HepG2 (cell line): ENCODE data around the gene SDK1. TPM values are rescaled to one million over a fixed set of nuclear protein-coding genes. Genes with fewer than 3 reads are reported as not detected.

Experiments
- ATAC-seq: fragments of 200-7000 bp; cut with Tn5 transposase; 3 replicates; pipeline ENCODE4 v1.9.1; 2020; ENCODE audit warnings: mild to moderate bottlenecking, moderate library complexity
- BruUV-seq: library from RNA; stranded (reverse); fragments of 400-500 nt; replicated peaks from 2 replicates; lab custom pipeline; 2021; lab: Mats Ljungman, UMichigan
- CTCF ChIA-PET: fragments of 300-600 bp; formaldehyde crosslinking; extraction: SDS; loops from one replicate; lab custom pipeline; 2021; ENCODE audit warnings: low total read pairs, inconsistent platforms, low intra/inter-chr PET ratio; lab: Yijun Ruan, JAX
- POLR2A ChIA-PET: fragments of 350-600 bp; sonication (Branson Sonifier 250); formaldehyde crosslinking; loops from one replicate; lab custom pipeline; 2020; ENCODE audit warnings: antibody characterized with exemption, inconsistent platforms; lab: Yijun Ruan, JAX
- DNase-seq: peaks from one replicate; pipeline ENCODE4 v3.0.0-alpha.2; 2015; ENCODE audit warnings: low spot score
- FAIRE-seq: peaks from 3 replicates; lab custom pipeline; 2011; peaks lifted over from hg19 to GRCh38; lab: Jason Lieb, UNC
- H2AFZ ChIP-seq: one replicate; pipeline ENCODE4 v1.6.1; 2011; ENCODE audit warnings: low read length, inconsistent platforms
- H3K27ac ChIP-seq: fragments of 300-600 bp; 3 replicates; pipeline ENCODE4 v1.8.0; 2011; ENCODE audit warnings: mixed run types, mild to moderate bottlenecking, mixed read lengths, low read length, inconsistent platforms; ENCODE audit not compliant: insufficient read depth; ENCODE audit errors: extremely low read length
- H3K27me3 ChIP-seq, 2 experiments: fragments of 200-600 bp in 1 of 2; 2 replicates in 1 of 2; 3 replicates in 1 of 2; pipeline versions ENCODE4 v1.6.0 to v1.8.0; 2011; ENCODE audit warnings: low read length in 2 of 2, mild to moderate bottlenecking in 2 of 2, moderate library complexity in 2 of 2, inconsistent platforms in 1 of 2; ENCODE audit not compliant: insufficient read depth in 2 of 2, control insufficient read depth in 1 of 2
- H3K36me3 ChIP-seq, 2 experiments: fragments of 200-600 bp in 1 of 2; replicated peaks in 1 of 2; 2 replicates in 1 of 2; 3 replicates in 1 of 2; pipeline versions ENCODE4 v1.5.1 to v1.8.0; 2011; ENCODE audit warnings: low read length in 2 of 2, inconsistent platforms in 1 of 2; ENCODE audit not compliant: insufficient read depth in 2 of 2, control insufficient read depth in 1 of 2
- H3K4me1 ChIP-seq: 2 replicates; pipeline ENCODE4 v1.5.1; 2012; ENCODE audit warnings: low read length, inconsistent platforms; ENCODE audit not compliant: insufficient read depth
- H3K4me2 ChIP-seq: 2 replicates; pipeline ENCODE4 v1.6.0; 2011; ENCODE audit warnings: low read depth, low read length, inconsistent platforms
- H3K4me3 ChIP-seq, 3 experiments: fragments of 200-600 bp in 1 of 3; sonication (generic), shearing (Covaris generic) in 1 of 3; replicated peaks in 1 of 3; 2 replicates each; pipeline ENCODE4 v1.5.1; 2011 to 2016; ENCODE audit warnings: low read length in 3 of 3, inconsistent platforms in 2 of 3, low read depth in 2 of 3, mild to moderate bottlenecking in 2 of 3, control low read depth in 1 of 3, mixed read lengths in 1 of 3; ENCODE audit not compliant: insufficient read depth in 1 of 3
- H3K79me2 ChIP-seq: one replicate; pipeline ENCODE4 v1.6.1; 2011; ENCODE audit warnings: low read length, inconsistent platforms; ENCODE audit not compliant: insufficient read depth
- H3K9ac ChIP-seq: 2 replicates; pipeline ENCODE4 v1.6.0; 2011; ENCODE audit warnings: mild to moderate bottlenecking, low read depth, low read length, inconsistent platforms; ENCODE audit not compliant: insufficient read depth
- H3K9me3 ChIP-seq: 2 replicates; pipeline ENCODE4 v1.5.1; 2012; ENCODE audit warnings: mild to moderate bottlenecking, low read length
- H4K20me1 ChIP-seq: 2 replicates; pipeline ENCODE4 v1.6.0; 2011; ENCODE audit warnings: inconsistent platforms, mild to moderate bottlenecking, low read length, moderate library complexity; ENCODE audit not compliant: insufficient read depth
- AGO2 ChIP-seq: fragments of 200-400 bp; formaldehyde crosslinking; optimal IDR thresholded peaks from 2 replicates; pipeline ENCODE3; 2017; ENCODE audit warnings: mild to moderate bottlenecking, low read depth, low read length, moderate library complexity
- CBX1 ChIP-seq: IDR thresholded peaks from one replicate; pipeline ENCODE4 v1.6.1; 2016; ENCODE audit warnings: antibody characterized with exemption, low read depth
- FOXJ3 ChIP-seq: sonication (generic); formaldehyde crosslinking; IDR thresholded peaks from 2 replicates; pipeline ENCODE4 v1.4.0; 2020; ENCODE audit warnings: missing genetic modification reagents, mild to moderate bottlenecking, borderline replicate concordance
- FOXM1 ChIP-seq: sonication (generic); formaldehyde crosslinking; IDR thresholded peaks from 2 replicates; pipeline ENCODE4 v1.5.0; 2020; ENCODE audit warnings: missing genetic modification reagents
- HNRNPLL ChIP-seq: fragments of 200-400 bp; formaldehyde crosslinking; IDR thresholded peaks from 2 replicates; pipeline ENCODE4 v1.6.1; 2017; ENCODE audit warnings: mild to moderate bottlenecking, low read depth, low read length; ENCODE audit not compliant: poor library complexity, severe bottlenecking
- MIER2 ChIP-seq: IDR thresholded peaks from 2 replicates; pipeline ENCODE4 v1.6.1; 2016; ENCODE audit warnings: missing biosample characterization, missing genetic modification reagents
- NPAS2 ChIP-seq: sonication (generic); formaldehyde crosslinking; IDR thresholded peaks from 2 replicates; pipeline ENCODE4 v1.8.0; 2022; ENCODE audit warnings: mild to moderate bottlenecking, missing genetic modification reagents, borderline replicate concordance
- RAD51 ChIP-seq: fragments of 450-650 bp; IDR thresholded peaks from 2 replicates; pipeline ENCODE4 v1.6.1; 2016; ENCODE audit warnings: borderline replicate concordance
- RARG ChIP-seq: sonication (generic); formaldehyde crosslinking; IDR thresholded peaks from 2 replicates; pipeline ENCODE4 v1.4.0; 2020; ENCODE audit warnings: low read depth, mild to moderate bottlenecking, missing genetic modification reagents
- SP140L ChIP-seq: sonication (generic); formaldehyde crosslinking; IDR thresholded peaks from 2 replicates; pipeline ENCODE4 v1.4.0; 2020; ENCODE audit warnings: missing genetic modification reagents, borderline replicate concordance
- TMF1 ChIP-seq: sonication (generic); formaldehyde crosslinking; IDR thresholded peaks from 2 replicates; pipeline ENCODE4 v1.8.1; 2022; ENCODE audit warnings: low read depth, missing genetic modification reagents
- ZNF143 ChIP-seq: sonication (generic); formaldehyde crosslinking; IDR thresholded peaks from 2 replicates; pipeline ENCODE4 v1.4.0; 2020; ENCODE audit warnings: missing genetic modification reagents
- ZNF616 ChIP-seq: sonication (generic); formaldehyde crosslinking; IDR thresholded peaks from 2 replicates; pipeline ENCODE4 v1.5.0; 2020; ENCODE audit warnings: low read depth, mild to moderate bottlenecking, missing genetic modification reagents
- WGBS: methylation state at CpG from one replicate; pipeline ENCODE4 v1.1.6; 2017; ENCODE audit warnings: low lambda C conversion rate; 5-methylcytosine and 5-hydroxymethylcytosine counted together
- in situ Hi-C: cut with HindIII; loops from 2 replicates; pipeline ENCODE4 v1.10.0; 2017; ENCODE audit warnings: low pct_unique_long_range_greater_than_20kb; ENCODE audit not compliant: extremely low pct_ligation_motif_present
- intact Hi-C: fragments of 100-400 bp; cut with micrococcal nuclease; formaldehyde crosslinking; loops from one replicate; pipeline ENCODE4 v1.10.0; 2022; ENCODE audit not compliant: unreplicated experiment
- polyA plus RNA-seq, 8 experiments: library from polyadenylated mRNA; depleted of rRNA in 3 of 8; stranded (reverse) in 7 of 8; unstranded in 1 of 8; fragments of >200 nt; fragmentation: Illumina TruSeq in 4 of 8; extraction: Trizol in 4 of 8; gene quantifications; 2 replicates each; pipeline versions ENCODE4 v1.2.1 to v1.2.3, GENCODE V29; 2011 to 2016; ENCODE audit warnings: low read depth in 4 of 8, missing spikeins in 1 of 8, mixed read lengths in 1 of 8; ENCODE audit not compliant: insufficient read depth in 1 of 8
- total RNA-seq, 5 experiments: library from RNA; depleted of rRNA; stranded (reverse); fragments of >200 nt; fragmentation: Illumina TruSeq; extraction: Trizol; gene quantifications; 2 replicates each; pipeline ENCODE4 v1.2.3, GENCODE V29; 2016; ENCODE audit warnings: low read depth in 1 of 5
- TF ChIP-seq, protein P1 (sequence below): sonication (generic); formaldehyde crosslinking; IDR thresholded peaks from 2 replicates; pipeline ENCODE4 v1.8.0; 2022; ENCODE audit warnings: missing genetic modification reagents, low read depth, mild to moderate bottlenecking, borderline replicate concordance
- TF ChIP-seq, protein P2 (sequence below), 2 experiments: IDR thresholded peaks; 2 replicates each; pipeline ENCODE4 v1.6.1; 2011 to 2012; ENCODE audit warnings: low read length in 2 of 2, borderline replicate concordance in 1 of 2, low read depth in 1 of 2, mild to moderate bottlenecking in 1 of 2, moderate library complexity in 1 of 2

SDK1 gene
- total and polyA plus RNA-seq, 2 of the 13 experiments (the other 11 are each of a cell fraction or from before 2014, with no cell fraction given): 0.35 to 2.4 TPM

- H3K4me2 ChIP-seq: no peak overlapping the region
- intact Hi-C loops: no loop called here
- CTCF ChIA-PET: no interaction called here
- H3K27me3 ChIP-seq: no peaks in the 10 kb centered on the region
- no peak overlapping the region for H2AFZ ChIP-seq
- H3K36me3 ChIP-seq: no peaks in the 10 kb centered on the region
- no peaks in the 10 kb centered on the region for H3K9me3 ChIP-seq
- H3K27ac ChIP-seq: no peak overlapping the region
- FAIRE-seq (no peak), DNase-seq (no peak), ATAC-seq (no peak)
- no peaks in the 10 kb centered on the region for H3K79me2 ChIP-seq
- no peak for TF ChIP-seq FOXM1 (CRISPR knock-in tag)
- TF ChIP-seq RAD51: no peak
- no peak for TF ChIP-seq RARG (CRISPR knock-in tag)
- no peak for TF ChIP-seq TMF1 (CRISPR knock-in tag)
- TF ChIP-seq HNRNPLL: no peak
- TF ChIP-seq SP140L: no peak
- TF ChIP-seq, protein P1, sequence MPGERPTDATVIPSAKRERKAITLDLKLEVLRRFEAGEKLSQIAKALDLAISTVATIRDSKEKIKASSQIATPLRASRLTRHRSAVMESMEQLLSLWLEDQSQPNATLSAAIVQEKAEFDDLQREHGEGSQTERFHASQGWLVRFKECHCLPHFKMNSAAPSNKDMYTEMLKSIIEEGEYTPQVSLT (CRISPR knock-in tag): no peak
- TF ChIP-seq CBX1: no peak
- no peak for TF ChIP-seq ZNF616 (CRISPR knock-in tag)
- H4K20me1 ChIP-seq: no peaks in the 10 kb centered on the region
- no peak overlapping the region for H3K4me3 ChIP-seq
- in situ Hi-C loops: no loop called here
- POLR2A ChIA-PET: no interaction called here
- H3K4me1 ChIP-seq: no peaks in the 10 kb centered on the region
- no peak overlapping the region for H3K9ac ChIP-seq
- 79% methylated on average over 3 of the region's 13 CpGs for WGBS
- BruUV-seq: no TSS peak
Measured at GRCh38 chr7:4163565-4164203, 862.6 kb downstream of the SDK1 start.

DNA sequence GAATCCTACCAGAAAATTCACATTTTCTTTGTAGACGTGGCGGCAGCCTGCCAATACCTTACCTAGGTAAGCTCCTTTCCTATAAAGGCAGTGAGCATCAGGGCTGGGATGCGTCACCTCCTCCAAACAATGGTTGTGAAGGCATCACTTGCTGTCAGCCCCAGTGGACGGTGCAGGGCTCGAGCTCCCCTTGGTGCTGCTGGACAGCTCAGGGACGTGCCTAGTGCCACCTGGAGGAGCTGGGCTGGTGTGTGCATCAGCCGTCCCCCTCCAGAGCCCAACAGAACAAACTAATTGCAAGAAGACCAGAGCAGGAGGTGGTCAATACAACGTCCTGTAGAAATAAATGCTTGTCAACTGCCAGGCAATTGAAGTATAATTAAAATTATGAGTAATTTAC, 863.5 kb downstream of the SDK1 start:
- Histone ChIP-seq H3K4me3 (no peak overlapping the region), H2AFZ (no peak overlapping the region), H3K36me3 (no peaks in the 10 kb centered on the region), H3K4me2 (no peak overlapping the region), H3K27ac (no peak overlapping the region), H3K27me3 (no peaks in the 10 kb centered on the region), H3K9me3 (no peaks in the 10 kb centered on the region), H4K20me1 (no peaks in the 10 kb centered on the region), H3K4me1 (no peaks in the 10 kb centered on the region), H3K79me2 (no peaks in the 10 kb centered on the region), H3K9ac (no peak overlapping the region)
- ATAC-seq (peak; percentile 95), FAIRE-seq (no peak), DNase-seq (peak; percentile 21)
- CTCF ChIA-PET: no interaction called here
- in situ Hi-C loops: no loop called here
- intact Hi-C loops: no loop called here
- POLR2A ChIA-PET: no interaction called here
- BruUV-seq: no TSS peak
- WGBS: 52% methylated on average over 8 of the region's 8 CpGs
- TF ChIP-seq FOXJ3 (CRISPR knock-in tag): no peak
- no peak for TF ChIP-seq AGO2
- TF ChIP-seq ZNF143 (CRISPR knock-in tag): no peak
- 0 out of 2 replicates have a peak, but pooled peaks have one; percentile 29 for TF ChIP-seq MIER2 (CRISPR knock-in tag)
- TF ChIP-seq NPAS2 (CRISPR knock-in tag): no peak
- TF ChIP-seq, protein P2, sequence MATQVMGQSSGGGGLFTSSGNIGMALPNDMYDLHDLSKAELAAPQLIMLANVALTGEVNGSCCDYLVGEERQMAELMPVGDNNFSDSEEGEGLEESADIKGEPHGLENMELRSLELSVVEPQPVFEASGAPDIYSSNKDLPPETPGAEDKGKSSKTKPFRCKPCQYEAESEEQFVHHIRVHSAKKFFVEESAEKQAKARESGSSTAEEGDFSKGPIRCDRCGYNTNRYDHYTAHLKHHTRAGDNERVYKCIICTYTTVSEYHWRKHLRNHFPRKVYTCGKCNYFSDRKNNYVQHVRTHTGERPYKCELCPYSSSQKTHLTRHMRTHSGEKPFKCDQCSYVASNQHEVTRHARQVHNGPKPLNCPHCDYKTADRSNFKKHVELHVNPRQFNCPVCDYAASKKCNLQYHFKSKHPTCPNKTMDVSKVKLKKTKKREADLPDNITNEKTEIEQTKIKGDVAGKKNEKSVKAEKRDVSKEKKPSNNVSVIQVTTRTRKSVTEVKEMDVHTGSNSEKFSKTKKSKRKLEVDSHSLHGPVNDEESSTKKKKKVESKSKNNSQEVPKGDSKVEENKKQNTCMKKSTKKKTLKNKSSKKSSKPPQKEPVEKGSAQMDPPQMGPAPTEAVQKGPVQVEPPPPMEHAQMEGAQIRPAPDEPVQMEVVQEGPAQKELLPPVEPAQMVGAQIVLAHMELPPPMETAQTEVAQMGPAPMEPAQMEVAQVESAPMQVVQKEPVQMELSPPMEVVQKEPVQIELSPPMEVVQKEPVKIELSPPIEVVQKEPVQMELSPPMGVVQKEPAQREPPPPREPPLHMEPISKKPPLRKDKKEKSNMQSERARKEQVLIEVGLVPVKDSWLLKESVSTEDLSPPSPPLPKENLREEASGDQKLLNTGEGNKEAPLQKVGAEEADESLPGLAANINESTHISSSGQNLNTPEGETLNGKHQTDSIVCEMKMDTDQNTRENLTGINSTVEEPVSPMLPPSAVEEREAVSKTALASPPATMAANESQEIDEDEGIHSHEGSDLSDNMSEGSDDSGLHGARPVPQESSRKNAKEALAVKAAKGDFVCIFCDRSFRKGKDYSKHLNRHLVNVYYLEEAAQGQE (IDR thresholded peaks at IDR 0.05; ENCODE audit: borderline replicate concordance in 1 of 2, low read depth in 1 of 2, low read length in 2 of 2): peak; percentile 16 to 73; a peak in 3 of 4 replicates
